ENCODE data around the gene RPL32. TPM values are rescaled to one million over a fixed set of nuclear protein-coding genes. Genes with fewer than 3 reads are reported as not detected.
A peak's percentile ranks its signal among the peaks of the same experiment; 100 is the strongest.

RPL32 gene
- total and polyA plus RNA-seq, 2 donors (not counting 3 experiments of a cell fraction or from before 2014, with no cell fraction given): 1,075 to 1,588 TPM

- Histone ChIP-seq H4K20me1 (replicated peaks; ENCODE audit: control insufficient read depth, extremely low read depth, insufficient read depth, low read length) (no peaks in the 10 kb centered on the region), H3K9ac (replicated peaks; ENCODE audit: extremely low read depth, insufficient read depth, low read length) (no peak overlapping the region), H3K4me2 (ENCODE audit: insufficient read depth, low read length) (no peak overlapping the region), H3K27me3 (ENCODE audit: control insufficient read depth in 2 of 2, insufficient read depth in 2 of 2, low read length in 2 of 2) (no peaks in the 10 kb centered on the region), H3K36me3 (ENCODE audit: control insufficient read depth in 2 of 2, extremely low read depth in 1 of 2, insufficient read depth in 2 of 2, low read length in 2 of 2) (no peaks in the 10 kb centered on the region), H3K9me1 (replicated peaks; ENCODE audit: control insufficient read depth, extremely low read depth, insufficient read depth, low read length) (no peaks in the 10 kb centered on the region), H3K4me3 (replicated peaks in 1 of 3; ENCODE audit: insufficient read depth in 1 of 3, low read depth in 1 of 3, low read length in 3 of 3) (peak overlapping the region in 1 of 3 experiments; percentile 4), H3K27ac (ENCODE audit: insufficient read depth, low read depth, low read length) (no peak overlapping the region), H3K79me2 (ENCODE audit: control insufficient read depth, insufficient read depth, low read length) (no peaks in the 10 kb centered on the region), H3K9me3 (replicated peaks; ENCODE audit: control insufficient read depth, insufficient read depth, low read length) (no peaks in the 10 kb centered on the region), H3K4me1 (ENCODE audit: control insufficient read depth, extremely low read depth, insufficient read depth, low read length) (no peaks in the 10 kb centered on the region), H2AFZ (ENCODE audit: low read depth, low read length) (peak overlapping the region; percentile 59)
- intact Hi-C loops (cut with micrococcal nuclease) (loop anchor here (1.0 kb wide), 3 partner anchors 24 to 127 kb away; no protein-coding TSS in a partner anchor), dilution Hi-C loops (cut with MboI; ENCODE audit: extremely low pct_ligation_motif_present, low sequenced_read_pairs) (no loop called here)
- POLR2A ChIA-PET: no interaction called here
- BruUV-seq (replicated peaks): no TSS peak
- CTCF ChIA-PET: interaction anchor here (1.0 to 8.0 kb wide), 17 partner anchors 9 to 142 kb away, joined by 3 to 101 read pairs (median 5); partner anchors contain the start of gene RPL32
- TF ChIP-seq CTCF (IDR thresholded peaks at IDR 0.05; ENCODE audit: extremely low read depth in 1 of 2, insufficient read depth in 1 of 2, low read depth in 1 of 2, low read length in 2 of 2): peak; percentile 72 to 90
- TF ChIP-seq MYC (IDR thresholded peaks at IDR 0.05; ENCODE audit: low read depth, low read length): no peak
- peak; percentile 83 for DNase-seq (ENCODE audit: low read depth, low spot score)
- peak; percentile 96 for FAIRE-seq
These were observed 27.0 kb upstream of the RPL32 start for GRCh38 chr3:12868039-12869034.

GRCh38 chr3:12866836-12867235 lies 25.5 kb upstream of the RPL32 start:
- no peak overlapping the region for H3K4me2 ChIP-seq (ENCODE audit: insufficient read depth, low read length)
- H3K9me1 ChIP-seq (replicated peaks; ENCODE audit: control insufficient read depth, extremely low read depth, insufficient read depth, low read length): no peaks in the 10 kb centered on the region
- no peaks in the 10 kb centered on the region for H3K9me3 ChIP-seq (replicated peaks; ENCODE audit: control insufficient read depth, insufficient read depth, low read length)
- H3K36me3 ChIP-seq (ENCODE audit: control insufficient read depth in 2 of 2, extremely low read depth in 1 of 2, insufficient read depth in 2 of 2, low read length in 2 of 2): no peaks in the 10 kb centered on the region
- H4K20me1 ChIP-seq (replicated peaks; ENCODE audit: control insufficient read depth, extremely low read depth, insufficient read depth, low read length): no peaks in the 10 kb centered on the region
- H3K27ac ChIP-seq (ENCODE audit: insufficient read depth, low read depth, low read length): no peak overlapping the region
- FAIRE-seq (no peak), DNase-seq (ENCODE audit: low read depth, low spot score) (no peak)
- no peak overlapping the region for H3K9ac ChIP-seq (replicated peaks; ENCODE audit: extremely low read depth, insufficient read depth, low read length)
- no peak for TF ChIP-seq FOS (IDR thresholded peaks at IDR 0.05; ENCODE audit: borderline replicate concordance, insufficient read depth, low read length)
- no peak for TF ChIP-seq MAX (IDR thresholded peaks at IDR 0.05; ENCODE audit: insufficient read depth, insufficient read length)
- TF ChIP-seq CTCF (IDR thresholded peaks at IDR 0.05; ENCODE audit: extremely low read depth in 1 of 2, insufficient read depth in 1 of 2, low read depth in 1 of 2, low read length in 2 of 2): no peak
- no peak for TF ChIP-seq MYC (IDR thresholded peaks at IDR 0.05; ENCODE audit: low read depth, low read length)
- no peak for TF ChIP-seq JUN (IDR thresholded peaks at IDR 0.05; ENCODE audit: borderline replicate concordance, insufficient read depth, insufficient read length, low read depth)
- TF ChIP-seq EZH2 (IDR thresholded peaks at IDR 0.05; ENCODE audit: borderline replicate concordance, low read depth, low read length, severe bottlenecking): no peak
- TF ChIP-seq POLR2A (IDR thresholded peaks at IDR 0.05; ENCODE audit: low read depth, low read length): no peak
- no peak for TF ChIP-seq POLR2AphosphoS5 (IDR thresholded peaks at IDR 0.05; ENCODE audit: insufficient read depth, low read depth, low read length)
- TF ChIP-seq GATA2 (IDR thresholded peaks at IDR 0.05; ENCODE audit: insufficient read depth, insufficient read length, low read depth, low read length): no peak
- BruUV-seq (replicated peaks): no TSS peak
- no peaks in the 10 kb centered on the region for H3K27me3 ChIP-seq (ENCODE audit: control insufficient read depth in 2 of 2, insufficient read depth in 2 of 2, low read length in 2 of 2)
- ChIA-PET CTCF (interaction anchor here (1.0 to 8.0 kb wide), 7 partner anchors 22 to 129 kb away, joined by 3 to 101 read pairs (median 13); partner anchors contain the start of gene RPL32), POLR2A (no interaction called here)
- H2AFZ ChIP-seq (ENCODE audit: low read depth, low read length): no peak overlapping the region
- dilution Hi-C loops (cut with MboI; ENCODE audit: extremely low pct_ligation_motif_present, low sequenced_read_pairs) (no loop called here), intact Hi-C loops (cut with micrococcal nuclease) (no loop called here)
- H3K4me3 ChIP-seq (replicated peaks in 1 of 3; ENCODE audit: insufficient read depth in 1 of 3, low read depth in 1 of 3, low read length in 3 of 3): no peak overlapping the region
- no peaks in the 10 kb centered on the region for H3K79me2 ChIP-seq (ENCODE audit: control insufficient read depth, insufficient read depth, low read length)
- H3K4me1 ChIP-seq (ENCODE audit: control insufficient read depth, extremely low read depth, insufficient read depth, low read length): no peaks in the 10 kb centered on the region

All from endothelial cell of umbilical vein (primary cell).